ENCODE measurements around the gene ROPN1.

GRCh38 chr3:124007186-124007585, 15.3 kb upstream of the ROPN1 start:
- no peak for TF ChIP-seq POLR2A (IDR thresholded peaks at IDR 0.05; ENCODE audit: low read depth, low read length)
- TF ChIP-seq PAX5 (IDR thresholded peaks at IDR 0.05; ENCODE audit: insufficient read depth, low read length, severe bottlenecking): no peak
- TF ChIP-seq POLR2AphosphoS5 (IDR thresholded peaks at IDR 0.05; ENCODE audit: low read depth, low read length): no peak
